Parathyroid adenoma (tissue), 2 donors: Measurements from ENCODE around the gene PIGN.
A peak's percentile ranks its signal among the peaks of the same experiment; 100 is the strongest.

Experiments used
- H2AFZ ChIP-seq: fragments of 300-600 bp; sonication (generic); one replicate; pipeline ENCODE4 v1.7.0; 2017; ENCODE audit warnings: antibody characterized with exemption, mild to moderate bottlenecking
- H3K27ac ChIP-seq: fragments of 300-600 bp; sonication (generic); one replicate; pipeline ENCODE4 v1.7.0; 2017
- H3K27me3 ChIP-seq: fragments of 300-600 bp; sonication (generic); one replicate; pipeline ENCODE4 v1.7.0; 2017; ENCODE audit warnings: low read length; ENCODE audit not compliant: control insufficient read depth, insufficient read depth
- H3K36me3 ChIP-seq: fragments of 300-600 bp; sonication (generic); one replicate; pipeline ENCODE4 v1.7.0; 2017; ENCODE audit warnings: low read length; ENCODE audit not compliant: control insufficient read depth, insufficient read depth
- H3K4me1 ChIP-seq: fragments of 300-600 bp; sonication (generic); one replicate; pipeline ENCODE4 v1.7.0; 2017; ENCODE audit warnings: control low read depth
- H3K4me2 ChIP-seq: fragments of 300-600 bp; sonication (generic); one replicate; pipeline ENCODE4 v1.7.0; 2017; ENCODE audit warnings: low read length
- H3K4me3 ChIP-seq: fragments of 300-600 bp; sonication (generic); one replicate; pipeline ENCODE4 v1.7.0; 2017; ENCODE audit warnings: low read depth, low read length
- H3K79me2 ChIP-seq: fragments of 300-600 bp; sonication (generic); one replicate; pipeline ENCODE4 v1.7.0; 2017; ENCODE audit warnings: control low read depth
- H3K9ac ChIP-seq: fragments of 300-600 bp; sonication (generic); one replicate; pipeline ENCODE4 v1.7.0; 2017; ENCODE audit warnings: mild to moderate bottlenecking
- H3K9me3 ChIP-seq: fragments of 300-600 bp; sonication (generic); one replicate; pipeline ENCODE4 v1.7.0; 2017; ENCODE audit warnings: low read length; ENCODE audit not compliant: control insufficient read depth
- TF ChIP-seq, protein P1 (sequence below): fragments of 300-600 bp; sonication (generic); IDR thresholded peaks from one replicate; pipeline ENCODE4 v1.7.0; 2017; ENCODE audit warnings: antibody characterized with exemption, mild to moderate bottlenecking
- donor health status: primary hyperparathyroidism.

The PIGN gene

DNA sequence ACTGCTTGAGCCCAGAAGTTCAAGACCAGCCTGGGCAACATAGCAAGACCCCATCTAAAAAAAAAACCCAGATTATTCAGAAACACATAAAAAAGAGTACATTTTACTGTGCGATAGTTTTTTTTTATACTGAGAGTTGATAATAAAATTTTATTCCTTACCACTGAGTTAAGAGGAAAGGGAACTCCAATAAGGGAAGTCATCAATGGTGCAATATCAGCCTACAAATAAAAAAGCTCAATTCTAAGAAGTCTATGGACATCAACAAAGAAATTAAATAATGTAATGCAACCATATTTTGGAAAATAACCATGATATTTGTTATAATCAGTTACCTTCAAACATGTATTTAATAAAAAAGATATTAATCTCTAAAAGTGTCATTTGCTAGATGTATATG is 46.6 kb downstream of the PIGN start:
- TF ChIP-seq, protein P1, sequence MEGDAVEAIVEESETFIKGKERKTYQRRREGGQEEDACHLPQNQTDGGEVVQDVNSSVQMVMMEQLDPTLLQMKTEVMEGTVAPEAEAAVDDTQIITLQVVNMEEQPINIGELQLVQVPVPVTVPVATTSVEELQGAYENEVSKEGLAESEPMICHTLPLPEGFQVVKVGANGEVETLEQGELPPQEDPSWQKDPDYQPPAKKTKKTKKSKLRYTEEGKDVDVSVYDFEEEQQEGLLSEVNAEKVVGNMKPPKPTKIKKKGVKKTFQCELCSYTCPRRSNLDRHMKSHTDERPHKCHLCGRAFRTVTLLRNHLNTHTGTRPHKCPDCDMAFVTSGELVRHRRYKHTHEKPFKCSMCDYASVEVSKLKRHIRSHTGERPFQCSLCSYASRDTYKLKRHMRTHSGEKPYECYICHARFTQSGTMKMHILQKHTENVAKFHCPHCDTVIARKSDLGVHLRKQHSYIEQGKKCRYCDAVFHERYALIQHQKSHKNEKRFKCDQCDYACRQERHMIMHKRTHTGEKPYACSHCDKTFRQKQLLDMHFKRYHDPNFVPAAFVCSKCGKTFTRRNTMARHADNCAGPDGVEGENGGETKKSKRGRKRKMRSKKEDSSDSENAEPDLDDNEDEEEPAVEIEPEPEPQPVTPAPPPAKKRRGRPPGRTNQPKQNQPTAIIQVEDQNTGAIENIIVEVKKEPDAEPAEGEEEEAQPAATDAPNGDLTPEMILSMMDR, result no peak
- Histone ChIP-seq H3K36me3 (no peaks in the 10 kb centered on the region), H3K27ac (no peak overlapping the region), H3K9me3 (no peaks in the 10 kb centered on the region), H2AFZ (no peak overlapping the region), H3K4me1 (no peaks in the 10 kb centered on the region), H3K27me3 (no peaks in the 10 kb centered on the region), H3K9ac (no peak overlapping the region), H3K4me3 (no peak overlapping the region), H3K4me2 (no peak overlapping the region), H3K79me2 (no peaks in the 10 kb centered on the region)

DNA sequence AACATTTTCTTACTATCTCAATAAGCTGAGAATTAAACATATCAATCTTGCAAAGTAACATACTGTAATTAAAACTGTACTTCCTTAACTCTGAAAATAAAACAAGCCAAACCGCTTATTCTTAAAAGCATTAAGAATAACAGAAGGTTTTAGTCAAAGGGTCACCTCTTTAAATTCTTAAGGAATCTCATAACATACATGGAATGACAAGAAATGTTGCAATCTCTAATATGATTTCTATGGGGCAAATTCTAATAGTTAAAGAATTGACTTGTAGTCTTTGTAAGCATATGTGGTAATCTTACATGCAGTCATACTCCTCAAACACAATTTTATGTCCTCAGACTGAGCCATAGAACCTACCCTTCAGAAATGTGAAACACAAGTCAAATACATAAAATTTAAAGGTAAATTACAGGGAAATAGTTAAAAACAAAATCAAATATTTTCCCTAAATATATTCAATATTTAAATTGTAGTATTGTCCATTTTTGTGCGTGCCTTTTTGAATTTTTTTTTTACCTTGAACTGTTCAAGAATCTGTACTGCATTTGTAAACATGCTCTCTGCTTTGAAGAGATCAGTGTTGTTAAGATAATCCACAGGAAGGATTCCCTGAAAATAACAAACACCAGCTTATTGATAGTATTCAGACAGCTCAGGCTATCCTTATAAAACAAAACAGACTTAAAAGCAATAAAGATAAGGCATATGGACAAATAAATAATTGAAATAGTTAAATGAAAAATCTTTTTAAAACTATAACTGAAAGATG is 48.2 kb downstream of the PIGN start:
- H3K4me3 ChIP-seq, result no peak overlapping the region
- H3K4me2 ChIP-seq, result no peak overlapping the region
- no peaks in the 10 kb centered on the region for H3K27me3 ChIP-seq
- no peak overlapping the region for H2AFZ ChIP-seq
- H3K36me3 ChIP-seq, result no peaks in the 10 kb centered on the region
- no peaks in the 10 kb centered on the region for H3K4me1 ChIP-seq
- TF ChIP-seq, protein P1, result no peak
- no peaks in the 10 kb centered on the region for H3K9me3 ChIP-seq
- no peaks in the 10 kb centered on the region for H3K79me2 ChIP-seq
- no peak overlapping the region for H3K27ac ChIP-seq
- no peak overlapping the region for H3K9ac ChIP-seq

DNA sequence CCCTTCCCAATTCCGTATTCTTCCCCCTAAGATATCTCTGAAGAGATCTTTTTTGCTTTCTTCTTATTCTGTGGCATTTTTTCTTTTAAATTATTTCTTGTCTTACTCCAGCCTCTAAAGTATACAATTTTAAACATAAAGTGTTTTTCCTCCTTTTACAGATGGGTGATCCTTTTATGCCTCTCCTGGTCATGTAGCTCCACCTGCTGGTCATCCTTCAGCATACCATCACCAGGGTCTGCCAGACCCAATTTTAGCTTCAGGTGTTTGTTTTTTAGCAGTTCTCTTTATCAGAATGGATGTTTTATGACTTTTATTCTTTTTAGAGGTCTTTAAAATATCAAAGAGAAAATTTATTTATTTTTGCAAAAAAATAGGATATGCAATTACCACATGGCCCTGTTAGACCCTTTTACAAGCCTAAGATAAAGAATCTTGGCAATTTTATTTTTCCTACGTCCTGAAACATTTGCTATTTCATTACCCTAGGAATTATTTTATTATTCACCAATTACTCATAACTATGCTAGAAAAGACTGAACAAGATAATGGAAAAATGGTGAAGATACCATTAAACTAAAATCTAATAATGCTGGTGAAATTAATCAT is 55.5 kb downstream of the PIGN start:
- Histone ChIP-seq H3K4me1 (peaks cover 2% of the 10 kb centered on the region), H3K36me3 (no peaks in the 10 kb centered on the region), H3K27me3 (no peaks in the 10 kb centered on the region), H2AFZ (no peak overlapping the region), H3K4me2 (no peak overlapping the region), H3K9me3 (no peaks in the 10 kb centered on the region), H3K79me2 (no peaks in the 10 kb centered on the region), H3K9ac (no peak overlapping the region), H3K27ac (no peak overlapping the region), H3K4me3 (no peak overlapping the region)
- TF ChIP-seq, protein P1, result peak; percentile 97

DNA sequence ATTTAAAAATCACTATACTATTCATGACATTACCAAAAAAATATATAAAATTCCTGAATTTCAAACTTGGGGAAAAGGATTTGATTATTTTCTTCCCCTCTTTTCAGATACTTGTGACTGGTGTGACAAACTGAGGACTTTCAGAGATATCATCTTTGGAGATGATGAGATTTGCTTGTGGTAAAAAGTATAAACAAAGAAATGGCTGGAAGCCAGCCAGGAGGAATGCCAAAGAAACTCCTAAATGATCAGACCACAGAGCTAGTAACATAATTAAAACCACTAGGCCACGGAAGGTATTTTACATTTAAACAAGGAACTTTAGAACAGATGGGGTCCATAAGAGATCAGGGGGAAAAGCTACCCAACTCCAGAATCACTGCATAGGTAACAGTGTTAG is 58.7 kb downstream of the PIGN start:
- no peak overlapping the region for H2AFZ ChIP-seq
- H3K4me2 ChIP-seq, result peak overlapping the region; percentile 28
- H3K9me3 ChIP-seq, result no peaks in the 10 kb centered on the region
- H3K4me1 ChIP-seq, result peaks cover 2% of the 10 kb centered on the region
- TF ChIP-seq, protein P1, result no peak
- H3K9ac ChIP-seq, result no peak overlapping the region
- no peak overlapping the region for H3K4me3 ChIP-seq
- no peaks in the 10 kb centered on the region for H3K79me2 ChIP-seq
- H3K27me3 ChIP-seq, result no peaks in the 10 kb centered on the region
- no peaks in the 10 kb centered on the region for H3K36me3 ChIP-seq
- H3K27ac ChIP-seq, result no peak overlapping the region
